PC-3 (cell line): ENCODE results near the gene SCO2.

Experiments
- CTCF ChIP-seq: fragments of 300-600 bp; sonication (generic); conservative IDR thresholded peaks from 2 replicates; pipeline ENCODE4 v1.5.1; 2017; ENCODE audit warnings: antibody characterized with exemption, low read depth, mild to moderate bottlenecking, low read length
- EZH2phosphoT487 ChIP-seq: fragments of 300-600 bp; sonication (generic); IDR thresholded peaks from 2 replicates; pipeline ENCODE4 v1.6.1; 2018; ENCODE audit warnings: mild to moderate bottlenecking, antibody characterized with exemption, low read length, borderline replicate concordance

- TF ChIP-seq CTCF (no peak), EZH2phosphoT487 (no peak)
These were observed 7.7 kb upstream of the SCO2 start for GRCh38 chr22:50532824-50533796.
